Ovary (tissue), 9 donors: Measurements from ENCODE around the gene SLC27A3. TPM values are rescaled to one million over a fixed set of nuclear protein-coding genes. Genes with fewer than 3 reads are reported as not detected.
A peak's percentile ranks its signal among the peaks of the same experiment; 100 is the strongest.

Source experiments
- DNase-seq, 5 donors: peaks; one replicate each; pipeline ENCODE4 v3.0.0-alpha.2; 2019 to 2020
- H3K27ac ChIP-seq, 2 donors: fragments of 200-600 bp; one replicate each; pipeline versions ENCODE4 v1.5.1 to v1.8.0; 2019 to 2022
- H3K27me3 ChIP-seq: fragments of 200-600 bp; one replicate; pipeline ENCODE4 v1.8.0; 2022
- H3K36me3 ChIP-seq: fragments of 200-600 bp; sonication (generic); one replicate; pipeline ENCODE4 v1.5.1; 2019
- H3K4me1 ChIP-seq: one replicate; pipeline ENCODE4 v1.8.1; 2013; ENCODE audit warnings: mild to moderate bottlenecking, moderate library complexity; ENCODE audit not compliant: insufficient read depth
- H3K4me3 ChIP-seq: fragments of 200-600 bp; sonication (generic); one replicate; pipeline ENCODE4 v1.5.1; 2017
- H3K9me3 ChIP-seq, 2 donors: fragments of 200-600 bp in 1 of 2; sonication (generic) in 1 of 2; one replicate each; pipeline versions ENCODE4 v1.5.1 to v1.8.1; 2013 to 2019; ENCODE audit warnings: mild to moderate bottlenecking in 1 of 2, moderate library complexity in 1 of 2
- CTCF ChIP-seq, 3 donors: fragments of 450-650 bp in 2 of 3; fragments of 200-600 bp in 1 of 3; IDR thresholded peaks; one replicate each; pipeline versions ENCODE4 v1.5.1 to v1.8.0; 2016 to 2022; ENCODE audit warnings: antibody characterized with exemption in 3 of 3, mild to moderate bottlenecking in 1 of 3
- EP300 ChIP-seq: sonication (generic); formaldehyde crosslinking; IDR thresholded peaks from one replicate; pipeline ENCODE4 v1.6.1; 2017; ENCODE audit warnings: antibody characterized with exemption
- POLR2A ChIP-seq: fragments of 450-650 bp; IDR thresholded peaks from one replicate; pipeline ENCODE4 v1.6.1; 2017; ENCODE audit warnings: antibody characterized with exemption, mild to moderate bottlenecking, moderate library complexity
- WGBS, 3 donors: extraction: QIAGEN DNeasy Blood & Tissue Kit in 1 of 3; methylation state at CpG; one replicate each; pipeline versions ENCODE4 v1.1.5 to v1.1.7; 2013 to 2017; 5-methylcytosine and 5-hydroxymethylcytosine counted together
- intact Hi-C, 4 donors: fragments of 100-400 bp; cut with DNase I; formaldehyde crosslinking; loops; one replicate each; pipeline versions ENCODE4 v1.11.0 to v1.15.1; 2022 to 2023
- polyA plus RNA-seq, 2 donors: library from polyadenylated mRNA; stranded (reverse); fragments of 200-250 nt in 1 of 2; fragments of 350-450 nt in 1 of 2; fragmentation: Illumina TruSeq in 1 of 2; extraction: RNeasy Lipid Tissue Mini Kit (QIAGEN cat#74804) in 1 of 2; gene quantifications; one replicate each; pipeline ENCODE4 v1.2.3, GENCODE V29; 2013 to 2014
- total RNA-seq, 7 donors: library from RNA; depleted of rRNA in 2 of 7; stranded (reverse); fragments of >200 nt in 2 of 7; fragmentation: NEBNext Ultra II Directional in 3 of 7; extraction: Animal tissue kit (Norgen Biotek cat#: 25700) in 3 of 7; gene quantifications; one replicate each; pipeline versions ENCODE4 v1.1.0 to v1.2.4, GENCODE V29; 2016 to 2023
- donor health status: DM: no; HTN: no; CAD: no; lungs with moderate emphysema.
- donor health status: DM: no; HTN: no; CAD: no.
- donor health status: Bipolar disorder and iron deficiency.
- donor health status: DM: yes; HTN: yes; CAD: no.
- donor health status: DM: no; HTN: no; CAD: no.
- donor health status: DM: yes; HTN: yes; CAD: no.

Gene SLC27A3
- total and polyA plus RNA-seq, 9 donors: 9.5 to 50.9 (median 31.1) TPM

GRCh38 chr1:153783233-153784190 lies 8.3 kb downstream of the SLC27A3 start:
- peak overlapping the region; percentile 90 to 96 for H3K27ac ChIP-seq
- WGBS, 3 donors: 0 to 1% (median 0%) methylated on average over 61 of the region's 61 CpGs
- intact Hi-C loops: no loop called here
- H3K9me3 ChIP-seq: no peaks in the 10 kb centered on the region
- H3K4me1 ChIP-seq: peaks cover 4% of the 10 kb centered on the region
- peak overlapping the region; percentile 73 for H3K4me3 ChIP-seq
- DNase-seq: peak; percentile 89 to 96 (median 94)
- TF ChIP-seq CTCF (IDR thresholded peaks at IDR 0.05) (peak in 1 of 3 donors; percentile 60), POLR2A (peak; percentile 97), EP300 (peak; percentile 4)
- H3K27me3 ChIP-seq: no peaks in the 10 kb centered on the region
- H3K36me3 ChIP-seq: no peaks in the 10 kb centered on the region

- Histone ChIP-seq H3K4me3 (no peak overlapping the region), H3K9me3 (no peaks in the 10 kb centered on the region), H3K4me1 (peaks cover 1% of the 10 kb centered on the region), H3K36me3 (no peaks in the 10 kb centered on the region), H3K27ac (no peak overlapping the region), H3K27me3 (no peaks in the 10 kb centered on the region)
- 96 to 98% (median 96%) methylated on average over 4 of the region's 4 CpGs for WGBS, 3 donors
- no peak for DNase-seq
- no peak for TF ChIP-seq POLR2A
- no peak for TF ChIP-seq EP300
- TF ChIP-seq CTCF (IDR thresholded peaks at IDR 0.05): no peak
- intact Hi-C loops: no loop called here
Measured at GRCh38 chr1:153786038-153786790, 11.0 kb downstream of the SLC27A3 start.

GRCh38 chr1:153789478-153790034 lies 14.3 kb downstream of the SLC27A3 start:
- WGBS, 3 donors: 21 to 30% (median 29%) methylated on average over 22 of the region's 22 CpGs
- intact Hi-C loops: loop anchor here in 3 of 4 donors (10.0 kb wide), 3 partner anchors 155 to 195 kb away; partner anchors contain the start of genes RAB13 (in 2 of the 3), CRTC2 (in 1 of the 3) and DENND4B (in 1 of the 3)
- DNase-seq: peak in 4 of 5 donors; percentile 38 to 60 (median 56)
- Histone ChIP-seq H3K27me3 (no peaks in the 10 kb centered on the region), H3K4me3 (peak overlapping the region; percentile 23), H3K9me3 (no peaks in the 10 kb centered on the region), H3K4me1 (no peaks in the 10 kb centered on the region), H3K36me3 (no peaks in the 10 kb centered on the region), H3K27ac (peak overlapping the region; percentile 89 to 98)
- TF ChIP-seq EP300 (no peak), CTCF (IDR thresholded peaks at IDR 0.05) (no peak), POLR2A (no peak)

- Histone ChIP-seq H3K4me3 (peak overlapping the region; percentile 25), H3K9me3 (no peaks in the 10 kb centered on the region), H3K36me3 (no peaks in the 10 kb centered on the region), H3K4me1 (no peaks in the 10 kb centered on the region), H3K27me3 (no peaks in the 10 kb centered on the region), H3K27ac (peak overlapping the region; percentile 89 to 98)
- no peak for TF ChIP-seq CTCF (IDR thresholded peaks at IDR 0.05)
- peak; percentile 79 for TF ChIP-seq EP300
- TF ChIP-seq POLR2A: peak; percentile 83
- WGBS, 3 donors: 0 to 4% (median 2%) methylated on average over 16 of the region's 16 CpGs
- intact Hi-C loops: loop anchor here in 3 of 4 donors (10.0 kb wide), 3 partner anchors 154 to 194 kb away; partner anchors contain the start of genes RAB13 (in 2 of the 3), CRTC2 (in 1 of the 3) and DENND4B (in 1 of the 3)
- DNase-seq: peak; percentile 90 to 93 (median 92)
Measured at GRCh38 chr1:153790313-153790965, 15.2 kb downstream of the SLC27A3 start.
